OCI-LY3 (cell line): ENCODE measurements around the gene SAMD14.

Source experiments
- H2AFZ ChIP-seq: fragments of 200-600, 300-600 bp; shearing (Covaris generic); 2 replicates; pipeline ENCODE4 v1.6.0; 2014; ENCODE audit warnings: antibody characterized with exemption, low read depth, low read length
- H3K27ac ChIP-seq: fragments of 200-600, 300-600 bp; sonication (generic); 2 replicates; pipeline ENCODE4 v1.5.1; 2014; ENCODE audit warnings: mild to moderate bottlenecking, low read length, moderate library complexity, mixed read lengths
- H3K27me3 ChIP-seq: fragments of 200-600, 300-600 bp; sonication (generic); 2 replicates; pipeline ENCODE4 v1.6.1; 2014; ENCODE audit warnings: low read depth, low read length, mixed read lengths
- H3K36me3 ChIP-seq: fragments of 200-600, 300-600 bp; sonication (generic); replicated peaks from 2 replicates; pipeline ENCODE3; 2014; ENCODE audit warnings: low read depth, low read length, mixed read lengths
- H3K4me1 ChIP-seq: fragments of 300-600, 200-600 bp; sonication (generic); 2 replicates; pipeline ENCODE4 v1.6.1; 2014; ENCODE audit warnings: low read length, mixed read lengths
- H3K4me2 ChIP-seq: fragments of 200-600, 300-600 bp; sonication (generic); 2 replicates; pipeline ENCODE4 v1.6.1; 2014; ENCODE audit warnings: low read length, mixed read lengths
- H3K4me3 ChIP-seq: fragments of 300-600, 200-600 bp; sonication (generic); 2 replicates; pipeline ENCODE4 v1.5.1; 2014; ENCODE audit warnings: antibody characterized with exemption, mild to moderate bottlenecking, low read length, moderate library complexity
- H3K79me2 ChIP-seq: fragments of 300-600, 200-600 bp; shearing (Covaris generic); 2 replicates; pipeline ENCODE4 v1.6.1; 2014; ENCODE audit warnings: mild to moderate bottlenecking, low read length, mixed read lengths
- H3K9ac ChIP-seq: fragments of 300-600, 200-600 bp; shearing (Covaris generic); 2 replicates; pipeline ENCODE4 v1.6.0; 2014; ENCODE audit warnings: mild to moderate bottlenecking, low read length, moderate library complexity
- H3K9me3 ChIP-seq: fragments of 200-600, 300-600 bp; shearing (Covaris generic); 2 replicates; pipeline ENCODE4 v1.6.1; 2014; ENCODE audit warnings: low read length, mixed read lengths; ENCODE audit not compliant: insufficient read depth
- H4K20me1 ChIP-seq: fragments of 200-600, 300-600 bp; sonication (generic); 2 replicates; pipeline ENCODE4 v1.6.1; 2016; ENCODE audit warnings: low read length, mixed read lengths; ENCODE audit not compliant: insufficient read depth
- EZH2phosphoT487 ChIP-seq: fragments of 200-600 bp; shearing (Covaris generic); IDR thresholded peaks from 2 replicates; pipeline ENCODE4 v1.6.1; 2018; ENCODE audit warnings: antibody characterized with exemption, mixed run types, low read depth
- TF ChIP-seq, protein P1 (sequence below): fragments of 200-600, 300-600 bp; sonication (generic); IDR thresholded peaks from 2 replicates; pipeline ENCODE4 v1.5.1; 2014; ENCODE audit warnings: antibody characterized with exemption, low read length, low read depth

Gene SAMD14

DNA sequence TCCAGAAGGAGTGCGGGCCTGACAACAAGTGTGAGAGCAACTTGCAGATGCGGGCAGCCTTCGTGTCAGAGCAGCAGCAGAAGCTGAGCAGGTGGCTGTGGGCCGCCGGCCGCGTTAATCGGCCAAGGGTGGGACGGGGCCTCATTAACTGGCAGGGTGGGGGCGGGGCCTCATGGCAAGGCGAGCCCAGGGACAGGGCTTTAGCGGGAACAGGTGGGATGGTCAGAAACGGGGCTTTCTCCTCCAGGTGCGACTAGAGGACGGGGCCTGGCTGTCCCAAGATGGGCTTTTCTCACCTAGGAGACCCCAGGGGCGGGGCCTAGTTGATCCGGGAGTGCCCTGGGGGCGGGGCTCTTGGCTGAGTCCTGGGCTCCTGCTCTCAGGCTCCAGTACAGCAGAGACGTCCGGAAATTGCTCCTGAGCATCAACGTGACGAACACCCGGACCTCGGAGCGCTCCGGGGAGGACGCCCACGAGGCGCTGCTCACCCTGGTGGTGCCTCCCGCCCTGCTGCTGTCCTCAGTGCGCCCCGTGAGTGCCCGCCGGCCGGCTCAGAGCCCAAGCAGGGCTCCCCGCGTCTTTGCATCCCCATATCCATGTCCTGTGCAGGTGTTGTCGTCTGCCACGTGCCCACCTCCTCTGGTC lies 53.2 kb downstream of the SAMD14 start:
- no peaks in the 10 kb centered on the region for H3K9me3 ChIP-seq
- TF ChIP-seq EZH2phosphoT487, result no peak
- TF ChIP-seq, protein P1, sequence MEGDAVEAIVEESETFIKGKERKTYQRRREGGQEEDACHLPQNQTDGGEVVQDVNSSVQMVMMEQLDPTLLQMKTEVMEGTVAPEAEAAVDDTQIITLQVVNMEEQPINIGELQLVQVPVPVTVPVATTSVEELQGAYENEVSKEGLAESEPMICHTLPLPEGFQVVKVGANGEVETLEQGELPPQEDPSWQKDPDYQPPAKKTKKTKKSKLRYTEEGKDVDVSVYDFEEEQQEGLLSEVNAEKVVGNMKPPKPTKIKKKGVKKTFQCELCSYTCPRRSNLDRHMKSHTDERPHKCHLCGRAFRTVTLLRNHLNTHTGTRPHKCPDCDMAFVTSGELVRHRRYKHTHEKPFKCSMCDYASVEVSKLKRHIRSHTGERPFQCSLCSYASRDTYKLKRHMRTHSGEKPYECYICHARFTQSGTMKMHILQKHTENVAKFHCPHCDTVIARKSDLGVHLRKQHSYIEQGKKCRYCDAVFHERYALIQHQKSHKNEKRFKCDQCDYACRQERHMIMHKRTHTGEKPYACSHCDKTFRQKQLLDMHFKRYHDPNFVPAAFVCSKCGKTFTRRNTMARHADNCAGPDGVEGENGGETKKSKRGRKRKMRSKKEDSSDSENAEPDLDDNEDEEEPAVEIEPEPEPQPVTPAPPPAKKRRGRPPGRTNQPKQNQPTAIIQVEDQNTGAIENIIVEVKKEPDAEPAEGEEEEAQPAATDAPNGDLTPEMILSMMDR, result no peak
- H3K36me3 ChIP-seq, result no peaks in the 10 kb centered on the region
- no peaks in the 10 kb centered on the region for H3K4me1 ChIP-seq
- no peak overlapping the region for H3K4me2 ChIP-seq
- H3K9ac ChIP-seq, result no peak overlapping the region
- no peak overlapping the region for H3K27ac ChIP-seq
- H3K4me3 ChIP-seq, result no peak overlapping the region
- no peaks in the 10 kb centered on the region for H3K27me3 ChIP-seq
- no peaks in the 10 kb centered on the region for H3K79me2 ChIP-seq
- H4K20me1 ChIP-seq, result no peaks in the 10 kb centered on the region
- H2AFZ ChIP-seq, result no peak overlapping the region

DNA sequence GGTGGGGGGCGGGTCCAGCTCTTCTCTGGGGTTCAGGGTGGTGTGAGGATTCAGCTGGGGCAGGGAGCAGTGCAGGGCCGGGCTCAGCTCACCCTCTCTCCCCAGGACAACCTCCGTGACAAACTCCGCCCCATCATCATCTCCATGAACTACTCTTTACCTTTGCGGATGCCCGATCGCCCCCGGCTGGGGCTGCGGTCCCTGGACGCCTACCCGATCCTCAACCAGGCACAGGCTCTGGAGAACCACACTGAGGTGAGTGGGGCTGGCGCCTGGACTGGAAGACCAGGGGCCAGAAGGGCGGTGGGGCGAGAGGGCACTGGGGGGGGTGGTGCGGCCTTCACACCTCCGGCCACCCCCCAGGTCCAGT lies 53.8 kb downstream of the SAMD14 start:
- Histone ChIP-seq H2AFZ (no peak overlapping the region), H3K36me3 (peaks cover 2% of the 10 kb centered on the region), H3K4me1 (no peaks in the 10 kb centered on the region), H3K9ac (no peak overlapping the region), H3K79me2 (no peaks in the 10 kb centered on the region), H3K4me3 (no peak overlapping the region), H4K20me1 (no peaks in the 10 kb centered on the region), H3K27ac (no peak overlapping the region), H3K27me3 (no peaks in the 10 kb centered on the region), H3K4me2 (no peak overlapping the region), H3K9me3 (no peaks in the 10 kb centered on the region)
- no peak for TF ChIP-seq EZH2phosphoT487
- TF ChIP-seq, protein P1, result no peak

DNA sequence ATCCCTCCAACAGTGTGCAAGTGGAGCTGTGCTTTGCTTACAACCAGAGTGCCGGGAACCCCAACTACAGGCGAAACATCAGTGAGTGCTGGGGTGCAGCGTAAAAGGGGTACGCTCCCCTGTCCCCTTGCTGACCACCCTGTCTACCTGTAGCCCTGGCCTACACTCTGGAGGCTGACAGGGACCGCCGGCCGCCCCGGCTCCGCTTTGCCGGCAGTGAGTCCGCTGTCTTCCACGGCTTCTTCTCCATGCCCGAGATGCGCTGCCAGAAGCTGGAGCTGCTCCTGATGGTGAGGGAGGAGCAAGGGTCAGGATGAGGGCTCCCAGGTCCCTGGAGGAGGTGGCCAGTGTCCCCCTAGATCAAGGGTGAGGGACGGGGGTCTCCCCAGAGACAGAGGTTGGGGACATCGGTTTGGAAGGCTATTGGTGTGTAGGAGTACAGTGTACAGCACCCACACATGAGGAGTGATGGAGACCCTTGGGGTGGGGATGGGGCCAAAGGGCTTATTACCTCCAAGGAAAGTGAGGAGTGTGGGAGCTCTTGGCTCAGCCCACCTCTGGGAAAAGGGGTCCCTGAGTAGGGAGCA lies 54.4 kb downstream of the SAMD14 start:
- no peaks in the 10 kb centered on the region for H3K9me3 ChIP-seq
- no peak overlapping the region for H3K9ac ChIP-seq
- peaks cover 5% of the 10 kb centered on the region for H3K36me3 ChIP-seq
- no peak overlapping the region for H3K4me3 ChIP-seq
- TF ChIP-seq EZH2phosphoT487, result no peak
- TF ChIP-seq, protein P1, result no peak
- no peak overlapping the region for H2AFZ ChIP-seq
- no peak overlapping the region for H3K4me2 ChIP-seq
- H3K27ac ChIP-seq, result no peak overlapping the region
- H3K4me1 ChIP-seq, result no peaks in the 10 kb centered on the region
- no peaks in the 10 kb centered on the region for H3K79me2 ChIP-seq
- H4K20me1 ChIP-seq, result no peaks in the 10 kb centered on the region
- no peaks in the 10 kb centered on the region for H3K27me3 ChIP-seq

DNA sequence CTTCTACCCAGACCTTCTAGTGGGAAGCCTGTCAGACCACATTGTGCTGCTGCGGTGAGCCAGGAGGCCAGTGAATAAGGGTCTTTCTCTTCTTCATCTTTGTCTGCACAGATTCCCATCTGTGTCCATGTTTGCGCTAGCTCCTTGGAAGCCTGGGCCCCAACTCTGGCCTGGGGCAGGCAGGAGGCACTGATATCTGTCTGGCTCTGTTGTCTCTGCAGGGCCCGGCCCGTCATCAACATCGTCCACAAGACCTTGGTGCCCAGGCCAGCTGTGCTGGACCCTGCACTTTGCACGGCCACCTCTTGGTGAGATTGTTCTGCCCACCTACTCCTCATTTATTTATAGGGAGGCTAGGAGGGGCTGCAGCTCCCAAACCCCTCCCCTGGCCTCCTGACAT lies 55.7 kb downstream of the SAMD14 start:
- Histone ChIP-seq H3K27me3 (no peaks in the 10 kb centered on the region), H4K20me1 (no peaks in the 10 kb centered on the region), H3K9me3 (no peaks in the 10 kb centered on the region), H3K27ac (no peak overlapping the region), H3K4me1 (no peaks in the 10 kb centered on the region), H3K4me3 (no peak overlapping the region), H3K36me3 (peaks cover 5% of the 10 kb centered on the region), H3K4me2 (no peak overlapping the region), H3K79me2 (no peaks in the 10 kb centered on the region), H3K9ac (no peak overlapping the region), H2AFZ (no peak overlapping the region)
- no peak for TF ChIP-seq EZH2phosphoT487
- TF ChIP-seq, protein P1, result no peak
